Peyer's patch (tissue), 4 donors: ENCODE results near the gene RNASE1. TPM values are rescaled to one million over a fixed set of nuclear protein-coding genes. Genes with fewer than 3 reads are reported as not detected.

Experiments used
- DNase-seq, 3 donors: peaks; one replicate each; pipeline ENCODE4 v3.0.0-alpha.2; 2017 to 2019
- H3K27ac ChIP-seq, 4 donors: fragments of 200-600 bp; sonication (generic); one replicate each; pipeline ENCODE4 v1.5.1; 2016 to 2019
- H3K27me3 ChIP-seq, 2 donors: fragments of 200-600 bp; sonication (generic); one replicate each; pipeline ENCODE4 v1.5.1; 2019
- H3K36me3 ChIP-seq, 3 donors: fragments of 200-600 bp; sonication (generic); one replicate each; pipeline ENCODE4 v1.5.1; 2016 to 2019
- H3K4me1 ChIP-seq, 4 donors: fragments of 200-600 bp; sonication (generic); one replicate each; pipeline ENCODE4 v1.5.1; 2016 to 2019
- H3K4me3 ChIP-seq, 4 donors: fragments of 200-600 bp; sonication (generic); 1 replicate in 3 of 4; 2 replicates in 1 of 4; pipeline ENCODE4 v1.5.1; 2016 to 2019; ENCODE audit warnings: mild to moderate bottlenecking in 1 of 4
- H3K9me3 ChIP-seq, 4 donors: fragments of 200-600 bp; sonication (generic); one replicate each; pipeline ENCODE4 v1.5.1; 2016 to 2019; ENCODE audit warnings: mild to moderate bottlenecking in 1 of 4
- CTCF ChIP-seq, 6 experiments: fragments of 450-650 bp in 4 of 6; fragments of 200-600 bp in 2 of 6; sonication (generic) in 1 of 6; IDR thresholded peaks; one replicate each; pipeline ENCODE4 v1.5.1; 2017 to 2019; ENCODE audit warnings: antibody characterized with exemption in 6 of 6, mild to moderate bottlenecking in 3 of 6, moderate library complexity in 1 of 6
- POLR2A ChIP-seq, 2 donors: fragments of 450-650 bp; IDR thresholded peaks; one replicate each; pipeline ENCODE4 v1.5.1; 2017; ENCODE audit warnings: antibody characterized with exemption in 2 of 2, mild to moderate bottlenecking in 2 of 2, moderate library complexity in 2 of 2
- total RNA-seq, 4 donors: library from RNA; depleted of rRNA; stranded (reverse); fragments of >200 nt; gene quantifications; one replicate each; pipeline ENCODE4 v1.1.0, GENCODE V29; 2016

RNASE1 gene
- total RNA-seq, 4 donors from 2014 or later, result 35.5 to 131 (median 90.6) TPM

GRCh38 chr14:20794644-20795369 lies 7.8 kb downstream of the RNASE1 start:
- H3K36me3 ChIP-seq, result no peaks in the 10 kb centered on the region
- H3K4me1 ChIP-seq, result peaks cover 0 to 4% (median 1%) of the 10 kb centered on the region in 4 donors
- no peaks in the 10 kb centered on the region for H3K27me3 ChIP-seq
- H3K9me3 ChIP-seq, result no peaks in the 10 kb centered on the region
- DNase-seq, result no peak
- H3K27ac ChIP-seq, result no peak overlapping the region
- TF ChIP-seq POLR2A (IDR thresholded peaks at IDR 0.05), result no peak
- no peak for TF ChIP-seq CTCF (IDR thresholded peaks at IDR 0.05)
- no peak overlapping the region for H3K4me3 ChIP-seq

DNA sequence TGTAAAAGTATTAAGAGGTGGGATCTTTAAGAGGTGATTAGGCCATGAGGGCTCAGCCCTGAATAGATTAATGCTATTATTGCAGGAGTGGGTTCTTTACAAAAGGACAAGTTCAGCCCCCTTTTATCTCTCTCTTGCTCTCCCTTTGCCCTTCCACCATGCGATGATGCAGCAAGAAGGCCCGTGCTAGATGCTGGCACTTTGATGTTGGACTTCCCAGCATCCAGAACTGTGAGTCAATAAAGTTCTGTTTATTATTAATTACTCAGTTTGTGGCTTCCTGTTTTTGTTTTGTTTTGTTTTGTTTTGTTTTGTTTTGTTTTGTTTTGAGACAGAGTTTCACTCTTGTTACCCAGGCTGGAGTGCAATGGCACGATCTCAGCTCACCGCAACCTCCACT lies 10.1 kb downstream of the RNASE1 start:
- H3K4me1 ChIP-seq, result no peaks in the 10 kb centered on the region
- H3K27ac ChIP-seq, result no peak overlapping the region
- no peaks in the 10 kb centered on the region for H3K27me3 ChIP-seq
- no peak for TF ChIP-seq CTCF (IDR thresholded peaks at IDR 0.05)
- TF ChIP-seq POLR2A (IDR thresholded peaks at IDR 0.05), result no peak
- no peaks in the 10 kb centered on the region for H3K36me3 ChIP-seq
- no peak for DNase-seq
- H3K9me3 ChIP-seq, result no peaks in the 10 kb centered on the region
- no peak overlapping the region for H3K4me3 ChIP-seq

DNA sequence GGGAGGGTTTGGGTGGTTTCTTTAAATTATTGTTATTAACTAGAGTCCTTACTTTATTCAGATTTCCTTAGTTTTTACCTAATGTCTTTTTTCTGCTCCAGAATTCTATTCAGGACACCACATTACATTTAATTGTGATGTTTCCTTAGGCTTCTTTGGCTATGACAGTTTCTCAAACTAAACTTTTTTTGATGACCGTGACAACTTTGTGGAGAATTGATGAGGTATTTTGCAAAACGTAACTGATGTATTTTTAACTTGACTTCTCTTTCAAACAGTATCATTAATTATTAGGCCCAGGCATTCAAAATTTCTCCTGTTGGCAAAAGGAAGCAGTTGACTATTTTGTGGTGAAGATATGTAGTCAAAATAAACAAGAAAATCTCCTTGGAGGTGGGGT lies 11.0 kb downstream of the RNASE1 start:
- H3K36me3 ChIP-seq, result no peaks in the 10 kb centered on the region
- no peaks in the 10 kb centered on the region for H3K9me3 ChIP-seq
- H3K4me3 ChIP-seq, result no peak overlapping the region
- no peak overlapping the region for H3K27ac ChIP-seq
- no peak for TF ChIP-seq POLR2A (IDR thresholded peaks at IDR 0.05)
- TF ChIP-seq CTCF (IDR thresholded peaks at IDR 0.05), result no peak
- H3K27me3 ChIP-seq, result no peaks in the 10 kb centered on the region
- DNase-seq, result no peak
- H3K4me1 ChIP-seq, result no peaks in the 10 kb centered on the region

- Histone ChIP-seq H3K4me3 (no peak overlapping the region), H3K27ac (no peak overlapping the region), H3K9me3 (no peaks in the 10 kb centered on the region), H3K4me1 (no peaks in the 10 kb centered on the region), H3K36me3 (no peaks in the 10 kb centered on the region), H3K27me3 (no peaks in the 10 kb centered on the region)
- no peak for DNase-seq
- TF ChIP-seq POLR2A (IDR thresholded peaks at IDR 0.05), result no peak
- no peak for TF ChIP-seq CTCF (IDR thresholded peaks at IDR 0.05)
These were observed 11.5 kb downstream of the RNASE1 start for GRCh38 chr14:20791187-20791586.

DNA sequence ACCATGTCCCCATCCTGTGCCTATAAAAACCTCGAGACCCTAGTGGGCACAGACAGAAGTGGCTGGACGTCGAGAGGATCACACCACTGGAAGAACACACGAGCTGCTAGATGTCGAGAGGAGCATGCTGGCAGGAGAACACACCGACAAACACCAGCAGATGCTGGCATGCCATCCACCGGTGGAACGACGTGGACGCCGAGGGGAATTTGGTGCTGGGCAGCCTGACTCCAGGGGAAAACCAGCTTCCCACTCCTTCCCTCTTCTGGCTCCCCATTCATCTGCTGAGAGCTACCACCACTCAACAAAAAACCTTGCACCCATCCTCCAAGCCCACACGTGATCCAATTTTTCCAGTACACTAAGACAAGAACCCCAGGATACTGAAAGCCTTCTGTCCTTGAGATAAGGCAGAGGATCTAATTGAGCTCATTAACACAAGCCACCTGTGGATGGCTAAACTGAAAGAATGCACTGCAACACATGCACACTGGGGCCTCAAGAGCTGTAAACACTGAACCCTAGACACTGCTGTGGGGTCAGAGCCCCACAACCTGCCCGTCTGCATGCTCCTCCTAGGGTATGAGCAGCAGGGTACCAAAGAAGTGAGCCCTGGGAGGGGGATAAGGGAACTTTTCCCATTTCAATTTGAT lies 12.1 kb downstream of the RNASE1 start:
- Histone ChIP-seq H3K27ac (no peak overlapping the region), H3K27me3 (no peaks in the 10 kb centered on the region), H3K9me3 (no peaks in the 10 kb centered on the region), H3K36me3 (no peaks in the 10 kb centered on the region), H3K4me1 (no peaks in the 10 kb centered on the region), H3K4me3 (no peak overlapping the region)
- no peak for TF ChIP-seq POLR2A (IDR thresholded peaks at IDR 0.05)
- TF ChIP-seq CTCF (IDR thresholded peaks at IDR 0.05), result no peak
- no peak for DNase-seq
